HG02610 (cell line): ENCODE results near the gene RIPK4.
"Not testable (repeated sequence)": the region's sequence is repeated elsewhere in the genome, so short reads cannot be mapped to it uniquely, and the experiment has no call there.

Experiments
- ATAC-seq: cut with Tn5 transposase; IDR thresholded peaks from one replicate; pipeline ENCODE4 v1.9.1; 2021; ENCODE audit warnings: mild to moderate bottlenecking, moderate library complexity; ENCODE audit not compliant: unreplicated experiment

RIPK4 gene

GRCh38 chr21:41741253-41742072 is 25.4 kb downstream of the RIPK4 start:
- no peak for ATAC-seq

- no peak for ATAC-seq
Observed at GRCh38 chr21:41740604-41741252, 26.1 kb downstream of the RIPK4 start.

- no peak for ATAC-seq
Observed at GRCh38 chr21:41739936-41740335, 26.9 kb downstream of the RIPK4 start.

- ATAC-seq = no peak
Observed at GRCh38 chr21:41739011-41739410, 27.8 kb downstream of the RIPK4 start.

- ATAC-seq = no peak
Observed at GRCh38 chr21:41737651-41738324, 29.1 kb downstream of the RIPK4 start.

- no peak for ATAC-seq
Observed at GRCh38 chr21:41736423-41736822, 30.4 kb downstream of the RIPK4 start.

GRCh38 chr21:41733951-41734689 is 32.7 kb downstream of the RIPK4 start:
- no peak for ATAC-seq

- ATAC-seq = no peak
Observed at GRCh38 chr21:41731081-41731480, 35.8 kb downstream of the RIPK4 start.

GRCh38 chr21:41730367-41730765 is 36.5 kb downstream of the RIPK4 start:
- ATAC-seq = no peak

GRCh38 chr21:41729701-41730366 is 37.0 kb downstream of the RIPK4 start:
- no peak for ATAC-seq

GRCh38 chr21:41727784-41728763 is 38.8 kb downstream of the RIPK4 start:
- no peak for ATAC-seq

- no peak for ATAC-seq
Observed at GRCh38 chr21:41726970-41727783, 39.7 kb downstream of the RIPK4 start.

- no peak for ATAC-seq
Observed at GRCh38 chr21:41726630-41726969, 40.3 kb downstream of the RIPK4 start.

- ATAC-seq = no peak
Observed at GRCh38 chr21:41726058-41726558, 40.7 kb downstream of the RIPK4 start.

GRCh38 chr21:41725421-41726031 is 41.3 kb downstream of the RIPK4 start:
- ATAC-seq = no peak

- not testable (repeated sequence) for ATAC-seq
Observed at GRCh38 chr21:41723835-41724234, 43.0 kb downstream of the RIPK4 start.

- no peak for ATAC-seq
Observed at GRCh38 chr21:41722052-41723018, 44.5 kb downstream of the RIPK4 start.
